Measurements from ENCODE around the gene TUBA1B. TPM values are rescaled to one million over a fixed set of nuclear protein-coding genes. Genes with fewer than 3 reads are reported as not detected.

TUBA1B gene
- total and polyA plus RNA-seq, 2 of the 13 experiments (the other 11 are each of a cell fraction or from before 2014, with no cell fraction given) = 1,275 to 1,353 TPM

- TF ChIP-seq BCL3 (CRISPR knock-in tag; IDR thresholded peaks at IDR 0.05) = no peak
- no peak for TF ChIP-seq XRCC5 (optimal IDR thresholded peaks at IDR 0.05; ENCODE audit: low read length)
- TF ChIP-seq SP5 (CRISPR knock-in tag; IDR thresholded peaks at IDR 0.05; ENCODE audit: borderline replicate concordance, low read depth) = peak; percentile 46; the same call in 1 of the 2 replicates
- TF ChIP-seq, protein P1, sequence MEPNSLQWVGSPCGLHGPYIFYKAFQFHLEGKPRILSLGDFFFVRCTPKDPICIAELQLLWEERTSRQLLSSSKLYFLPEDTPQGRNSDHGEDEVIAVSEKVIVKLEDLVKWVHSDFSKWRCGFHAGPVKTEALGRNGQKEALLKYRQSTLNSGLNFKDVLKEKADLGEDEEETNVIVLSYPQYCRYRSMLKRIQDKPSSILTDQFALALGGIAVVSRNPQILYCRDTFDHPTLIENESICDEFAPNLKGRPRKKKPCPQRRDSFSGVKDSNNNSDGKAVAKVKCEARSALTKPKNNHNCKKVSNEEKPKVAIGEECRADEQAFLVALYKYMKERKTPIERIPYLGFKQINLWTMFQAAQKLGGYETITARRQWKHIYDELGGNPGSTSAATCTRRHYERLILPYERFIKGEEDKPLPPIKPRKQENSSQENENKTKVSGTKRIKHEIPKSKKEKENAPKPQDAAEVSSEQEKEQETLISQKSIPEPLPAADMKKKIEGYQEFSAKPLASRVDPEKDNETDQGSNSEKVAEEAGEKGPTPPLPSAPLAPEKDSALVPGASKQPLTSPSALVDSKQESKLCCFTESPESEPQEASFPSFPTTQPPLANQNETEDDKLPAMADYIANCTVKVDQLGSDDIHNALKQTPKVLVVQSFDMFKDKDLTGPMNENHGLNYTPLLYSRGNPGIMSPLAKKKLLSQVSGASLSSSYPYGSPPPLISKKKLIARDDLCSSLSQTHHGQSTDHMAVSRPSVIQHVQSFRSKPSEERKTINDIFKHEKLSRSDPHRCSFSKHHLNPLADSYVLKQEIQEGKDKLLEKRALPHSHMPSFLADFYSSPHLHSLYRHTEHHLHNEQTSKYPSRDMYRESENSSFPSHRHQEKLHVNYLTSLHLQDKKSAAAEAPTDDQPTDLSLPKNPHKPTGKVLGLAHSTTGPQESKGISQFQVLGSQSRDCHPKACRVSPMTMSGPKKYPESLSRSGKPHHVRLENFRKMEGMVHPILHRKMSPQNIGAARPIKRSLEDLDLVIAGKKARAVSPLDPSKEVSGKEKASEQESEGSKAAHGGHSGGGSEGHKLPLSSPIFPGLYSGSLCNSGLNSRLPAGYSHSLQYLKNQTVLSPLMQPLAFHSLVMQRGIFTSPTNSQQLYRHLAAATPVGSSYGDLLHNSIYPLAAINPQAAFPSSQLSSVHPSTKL (CRISPR knock-in tag; IDR thresholded peaks at IDR 0.05) = peak; percentile 27; the same call in 1 of the 2 replicates
- peak; percentile 45; the same call in 1 of the 2 replicates for TF ChIP-seq BCL6 (CRISPR knock-in tag; IDR thresholded peaks at IDR 0.05)
- TF ChIP-seq ZMAT3 (CRISPR knock-in tag; conservative IDR thresholded peaks at IDR 0.05) = no peak
- TF ChIP-seq ZNF253 (CRISPR knock-in tag; IDR thresholded peaks at IDR 0.05; ENCODE audit: borderline replicate concordance) = no peak
- no peak for TF ChIP-seq REPIN1 (CRISPR knock-in tag; IDR thresholded peaks at IDR 0.05; ENCODE audit: borderline replicate concordance, low read depth)
- TF ChIP-seq, protein P2, sequence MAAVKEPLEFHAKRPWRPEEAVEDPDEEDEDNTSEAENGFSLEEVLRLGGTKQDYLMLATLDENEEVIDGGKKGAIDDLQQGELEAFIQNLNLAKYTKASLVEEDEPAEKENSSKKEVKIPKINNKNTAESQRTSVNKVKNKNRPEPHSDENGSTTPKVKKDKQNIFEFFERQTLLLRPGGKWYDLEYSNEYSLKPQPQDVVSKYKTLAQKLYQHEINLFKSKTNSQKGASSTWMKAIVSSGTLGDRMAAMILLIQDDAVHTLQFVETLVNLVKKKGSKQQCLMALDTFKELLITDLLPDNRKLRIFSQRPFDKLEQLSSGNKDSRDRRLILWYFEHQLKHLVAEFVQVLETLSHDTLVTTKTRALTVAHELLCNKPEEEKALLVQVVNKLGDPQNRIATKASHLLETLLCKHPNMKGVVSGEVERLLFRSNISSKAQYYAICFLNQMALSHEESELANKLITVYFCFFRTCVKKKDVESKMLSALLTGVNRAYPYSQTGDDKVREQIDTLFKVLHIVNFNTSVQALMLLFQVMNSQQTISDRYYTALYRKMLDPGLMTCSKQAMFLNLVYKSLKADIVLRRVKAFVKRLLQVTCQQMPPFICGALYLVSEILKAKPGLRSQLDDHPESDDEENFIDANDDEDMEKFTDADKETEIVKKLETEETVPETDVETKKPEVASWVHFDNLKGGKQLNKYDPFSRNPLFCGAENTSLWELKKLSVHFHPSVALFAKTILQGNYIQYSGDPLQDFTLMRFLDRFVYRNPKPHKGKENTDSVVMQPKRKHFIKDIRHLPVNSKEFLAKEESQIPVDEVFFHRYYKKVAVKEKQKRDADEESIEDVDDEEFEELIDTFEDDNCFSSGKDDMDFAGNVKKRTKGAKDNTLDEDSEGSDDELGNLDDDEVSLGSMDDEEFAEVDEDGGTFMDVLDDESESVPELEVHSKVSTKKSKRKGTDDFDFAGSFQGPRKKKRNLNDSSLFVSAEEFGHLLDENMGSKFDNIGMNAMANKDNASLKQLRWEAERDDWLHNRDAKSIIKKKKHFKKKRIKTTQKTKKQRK (IDR thresholded peaks at IDR 0.05; ENCODE audit: low read length) = no peak
- TF ChIP-seq, protein P3, sequence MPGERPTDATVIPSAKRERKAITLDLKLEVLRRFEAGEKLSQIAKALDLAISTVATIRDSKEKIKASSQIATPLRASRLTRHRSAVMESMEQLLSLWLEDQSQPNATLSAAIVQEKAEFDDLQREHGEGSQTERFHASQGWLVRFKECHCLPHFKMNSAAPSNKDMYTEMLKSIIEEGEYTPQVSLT (CRISPR knock-in tag; IDR thresholded peaks at IDR 0.05; ENCODE audit: borderline replicate concordance, low read depth) = no peak
- no peak for TF ChIP-seq SSRP1 (CRISPR knock-in tag; IDR thresholded peaks at IDR 0.05)
- 0 out of 2 replicates have a peak, but pooled peaks have one; percentile 7 for TF ChIP-seq ZNF350 (CRISPR knock-in tag; IDR thresholded peaks at IDR 0.05; ENCODE audit: borderline replicate concordance, low read depth)
- no peak for TF ChIP-seq ZNF3 (CRISPR knock-in tag; IDR thresholded peaks at IDR 0.05)
- TF ChIP-seq, protein P4, sequence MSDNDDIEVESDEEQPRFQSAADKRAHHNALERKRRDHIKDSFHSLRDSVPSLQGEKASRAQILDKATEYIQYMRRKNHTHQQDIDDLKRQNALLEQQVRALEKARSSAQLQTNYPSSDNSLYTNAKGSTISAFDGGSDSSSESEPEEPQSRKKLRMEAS (IDR thresholded peaks at IDR 0.05) = 0 out of 2 replicates have a peak, but pooled peaks have one; percentile 30
- TF ChIP-seq MTERF4 (CRISPR knock-in tag; IDR thresholded peaks at IDR 0.05) = 0 out of 2 replicates have a peak, but pooled peaks have one; percentile 40
- TF ChIP-seq ZNF768 (CRISPR knock-in tag; IDR thresholded peaks at IDR 0.05) = no peak
- TF ChIP-seq GATAD2A (CRISPR knock-in tag; IDR thresholded peaks at IDR 0.05) = peak; percentile 50
- 0 out of 2 replicates have a peak, but pooled peaks have one; percentile 14 for TF ChIP-seq ZNF274 (CRISPR knock-in tag; IDR thresholded peaks at IDR 0.05)
- no peak for TF ChIP-seq MBNL3 (CRISPR knock-in tag; conservative IDR thresholded peaks at IDR 0.05)
- TF ChIP-seq ZBTB7A (CRISPR knock-in tag; IDR thresholded peaks at IDR 0.05) = 0 out of 2 replicates have a peak, but pooled peaks have one; percentile 14
- peak; percentile 94 for TF ChIP-seq CEBPG (CRISPR knock-in tag; IDR thresholded peaks at IDR 0.05)
Measured at GRCh38 chr12:49108958-49109404, 22.2 kb downstream of the TUBA1B start (continued).
